GM18868 (cell line): Measurements from ENCODE around the gene TRIM71.
"Not testable (repeated sequence)": the region's sequence is repeated elsewhere in the genome, so short reads cannot be mapped to it uniquely, and the experiment has no call there.

ENCODE experiments used
- ATAC-seq: cut with Tn5 transposase; IDR thresholded peaks from one replicate; pipeline ENCODE4 v1.9.1; 2021; ENCODE audit warnings: mild to moderate bottlenecking, moderate library complexity; ENCODE audit not compliant: unreplicated experiment

The TRIM71 gene

DNA sequence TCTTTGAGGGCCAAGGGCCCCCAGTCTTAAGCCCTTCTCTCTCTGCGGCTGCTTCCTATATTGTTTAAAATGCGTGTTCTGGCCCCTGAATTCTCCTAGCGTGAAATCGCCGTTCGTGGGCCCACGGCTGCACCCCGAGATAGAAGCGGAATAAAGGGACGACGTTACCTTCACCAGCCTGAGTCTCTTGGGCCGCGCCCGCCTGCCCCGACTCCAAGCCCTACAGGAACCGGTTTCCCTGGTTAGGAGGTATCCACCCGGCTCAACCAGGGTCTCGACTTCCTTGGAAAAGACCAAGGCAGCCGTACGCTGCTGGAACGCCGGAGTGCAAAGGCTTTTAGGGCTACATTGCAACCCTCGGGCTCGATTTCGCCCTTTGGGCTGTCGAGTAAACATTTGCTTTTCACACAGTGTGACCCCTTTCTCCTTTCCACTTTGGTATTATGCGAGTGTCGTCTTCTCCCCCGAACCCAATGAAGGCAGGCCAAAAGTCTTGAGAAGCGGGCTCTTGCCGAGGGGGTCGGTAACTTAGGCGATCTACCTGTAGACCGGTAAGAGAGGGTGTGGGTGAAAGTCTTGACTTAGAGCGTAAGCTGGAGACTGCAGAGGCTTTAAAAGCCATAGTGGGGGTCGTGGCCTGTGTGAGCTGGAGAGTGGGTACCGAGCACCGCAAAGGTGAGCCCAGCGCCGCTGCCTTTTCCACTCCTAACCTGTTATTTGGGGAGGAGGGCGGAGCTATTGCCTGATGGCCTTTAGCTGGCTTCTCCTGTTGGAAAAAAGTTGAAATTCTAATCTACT is 2.0 kb downstream of the TRIM71 start:
- no peak for ATAC-seq

DNA sequence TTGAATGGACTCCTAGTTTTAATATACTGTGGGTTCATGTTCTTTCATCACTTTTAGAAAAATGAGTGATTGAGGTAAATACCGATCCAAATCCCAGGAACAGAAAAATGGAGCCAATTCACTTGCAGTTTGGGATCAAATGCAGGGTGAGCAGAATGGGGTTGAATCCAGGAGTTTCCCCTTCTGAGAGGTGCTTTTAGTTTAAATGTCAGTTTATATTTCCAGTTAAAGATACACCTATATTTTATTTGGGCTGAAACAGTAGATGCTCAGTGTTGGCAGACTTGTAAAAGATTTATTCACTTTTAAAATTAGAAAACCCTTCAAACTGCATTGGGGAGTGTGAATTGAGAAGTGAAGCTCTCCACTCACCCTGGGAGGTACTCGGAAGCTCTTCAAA is 2.6 kb downstream of the TRIM71 start:
- no peak for ATAC-seq

DNA sequence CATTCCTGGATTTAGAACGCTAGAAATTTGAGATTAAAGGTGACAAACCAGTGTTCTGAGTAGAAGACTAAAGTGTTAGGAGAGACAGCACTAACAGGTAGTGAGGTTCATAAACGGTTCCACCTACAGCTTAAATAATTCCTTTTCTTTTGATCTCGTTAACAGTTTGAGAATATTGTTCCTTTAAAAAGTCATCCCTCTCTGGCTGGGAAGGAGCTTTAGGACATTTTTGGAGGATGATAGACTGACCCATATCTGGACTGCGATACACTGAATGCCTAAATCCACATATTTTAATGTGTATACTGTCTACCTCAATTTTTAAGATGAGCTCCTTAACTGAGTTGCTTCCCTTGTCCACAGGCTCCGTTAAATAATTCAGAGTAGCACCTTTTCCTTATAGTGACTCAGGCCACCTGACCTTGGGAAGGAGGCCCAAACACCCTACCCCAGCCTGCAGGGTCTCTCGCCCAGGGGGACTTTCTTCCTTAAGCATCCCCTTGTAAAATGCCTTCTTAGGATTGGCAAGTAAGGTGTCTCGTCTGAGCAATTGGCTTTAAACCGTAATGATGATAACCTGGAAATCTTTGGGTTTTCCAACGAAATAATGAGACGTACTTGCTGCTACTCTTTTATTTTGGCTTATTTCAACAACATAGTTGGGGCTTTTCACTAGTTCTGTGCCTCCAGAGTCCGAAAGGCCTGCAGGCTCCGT is 3.3 kb downstream of the TRIM71 start:
- no peak for ATAC-seq

DNA sequence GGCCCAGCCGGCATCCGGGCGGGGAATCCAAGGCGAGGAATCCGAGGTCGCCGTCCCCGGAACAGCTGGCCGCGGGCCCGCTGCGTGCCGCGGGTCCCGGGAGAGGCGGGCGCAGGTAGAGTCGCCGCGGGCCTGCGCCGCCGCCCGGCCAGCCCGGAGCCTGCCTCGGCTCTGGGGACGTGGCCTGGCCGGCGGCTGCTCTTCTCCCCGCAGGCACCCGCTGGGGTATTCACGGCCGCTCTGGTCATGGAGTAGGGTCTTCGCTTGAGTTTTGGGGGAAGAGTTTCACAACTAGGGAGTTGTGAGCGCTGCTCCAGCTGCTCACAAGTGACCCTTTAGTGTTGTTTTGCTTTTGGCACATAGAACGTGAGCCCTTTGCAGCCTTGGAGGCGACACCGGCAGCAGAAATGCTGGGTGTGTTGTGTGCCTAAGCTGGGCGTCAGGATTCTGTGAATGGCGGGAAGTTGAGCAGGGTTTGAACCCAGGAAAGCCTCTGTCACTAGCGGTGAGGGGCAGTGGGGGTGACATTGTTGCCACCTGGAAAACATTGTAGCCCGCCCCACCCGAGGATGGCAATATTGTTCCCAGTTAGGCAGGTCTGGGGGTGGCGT is 4.0 kb downstream of the TRIM71 start:
- ATAC-seq = no peak

DNA sequence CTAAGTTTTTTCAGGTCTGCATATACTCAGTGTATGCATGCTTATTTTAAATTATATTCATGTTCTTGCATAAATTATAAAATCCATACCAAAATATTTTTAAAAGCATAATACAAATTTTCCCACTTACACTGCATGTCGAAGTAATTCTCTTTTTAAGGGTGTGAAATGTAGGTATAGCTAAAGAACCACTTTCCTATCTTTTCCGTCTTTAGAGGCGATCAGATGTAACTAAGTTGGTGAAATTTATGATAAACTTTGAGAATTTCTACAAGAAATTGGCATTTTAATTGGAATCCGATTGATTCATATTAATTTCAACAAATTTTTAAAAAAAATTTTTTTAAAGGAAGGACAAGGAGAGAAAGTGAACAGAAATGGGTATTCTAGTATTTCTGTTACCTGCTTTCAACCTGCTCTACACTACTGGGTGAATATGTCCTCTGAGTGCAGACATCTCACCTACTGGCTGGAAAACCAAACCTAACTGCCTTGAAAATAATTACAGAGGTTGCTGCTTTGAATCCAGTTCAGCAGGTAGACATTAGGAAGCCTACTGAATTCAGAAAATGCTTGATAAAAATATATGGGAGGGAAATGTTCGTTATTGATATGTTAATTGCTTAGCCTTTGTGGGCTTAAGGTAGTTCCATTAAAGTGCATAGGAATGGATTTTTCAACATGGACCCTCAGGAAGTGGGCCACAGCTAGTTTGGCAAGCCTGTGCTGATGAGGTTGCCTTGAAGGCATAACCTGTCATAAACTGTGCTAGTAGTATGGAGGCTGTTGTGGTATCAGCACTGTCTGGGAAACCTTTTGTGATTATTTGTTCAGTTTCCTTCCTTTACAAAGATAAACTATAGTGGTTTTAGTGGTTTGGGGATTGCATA is 5.1 kb downstream of the TRIM71 start:
- no peak for ATAC-seq

DNA sequence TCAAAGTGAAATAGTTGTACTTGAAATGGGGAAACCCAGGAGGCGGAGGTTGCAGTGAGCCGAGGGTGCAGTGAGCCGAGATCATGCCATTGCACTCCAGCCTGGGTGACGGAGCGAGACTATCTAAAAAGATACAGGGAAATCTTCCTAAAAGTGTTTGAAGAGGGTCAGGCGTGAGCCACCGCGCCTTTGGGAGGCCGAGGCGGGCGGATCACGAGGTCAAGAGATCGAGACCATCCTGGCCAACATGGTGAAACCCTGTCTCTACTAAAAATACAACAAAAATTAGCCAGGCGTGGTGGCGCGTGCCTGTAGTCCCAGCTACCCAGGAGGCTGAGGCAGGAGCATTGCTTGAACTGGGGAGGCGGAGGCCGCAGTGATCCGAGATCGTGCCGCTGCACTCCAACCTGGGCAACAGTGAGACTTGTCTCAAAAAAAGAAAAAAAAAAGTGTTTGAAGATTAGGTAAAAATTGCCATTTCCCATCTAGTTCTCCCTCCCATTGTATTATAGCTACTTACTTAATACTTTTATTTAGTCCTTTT is 5.9 kb downstream of the TRIM71 start:
- not testable (repeated sequence) for ATAC-seq

DNA sequence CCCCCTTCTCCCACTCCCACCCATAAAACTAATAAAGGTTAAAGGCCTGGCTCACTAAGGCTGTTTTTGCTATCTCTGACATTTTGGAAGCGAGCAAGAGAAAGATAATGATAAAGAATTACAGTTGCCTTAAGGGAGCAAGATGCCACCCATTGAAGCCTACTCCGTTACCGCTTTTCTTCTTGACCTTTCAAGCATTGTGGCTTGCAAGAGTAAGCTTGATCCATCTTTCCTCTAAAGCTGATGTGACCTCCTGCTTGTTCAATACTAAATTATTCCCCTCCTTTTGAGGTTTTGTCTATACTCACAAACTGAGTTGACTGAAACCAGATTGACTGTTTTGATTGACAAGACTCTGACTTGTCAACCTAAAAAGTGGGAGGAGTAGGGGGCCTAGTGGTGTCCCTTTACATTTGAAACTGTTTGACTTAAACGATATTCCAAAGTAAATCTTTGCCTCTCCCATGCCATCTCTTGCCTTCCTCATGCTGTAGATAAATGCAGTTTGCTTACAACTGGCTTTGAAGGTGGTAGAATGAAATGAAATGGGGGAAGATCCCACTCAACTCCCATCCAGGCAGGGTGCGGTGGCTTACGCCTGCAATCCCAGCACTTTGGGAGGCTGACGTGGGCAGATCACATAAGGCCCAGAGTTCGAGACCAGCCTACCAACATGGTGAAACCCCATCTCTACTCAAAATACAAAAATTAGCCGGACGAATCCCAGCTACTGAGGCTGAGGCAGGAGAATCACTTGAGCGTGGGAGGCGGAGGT is 8.0 kb downstream of the TRIM71 start:
- no peak for ATAC-seq

DNA sequence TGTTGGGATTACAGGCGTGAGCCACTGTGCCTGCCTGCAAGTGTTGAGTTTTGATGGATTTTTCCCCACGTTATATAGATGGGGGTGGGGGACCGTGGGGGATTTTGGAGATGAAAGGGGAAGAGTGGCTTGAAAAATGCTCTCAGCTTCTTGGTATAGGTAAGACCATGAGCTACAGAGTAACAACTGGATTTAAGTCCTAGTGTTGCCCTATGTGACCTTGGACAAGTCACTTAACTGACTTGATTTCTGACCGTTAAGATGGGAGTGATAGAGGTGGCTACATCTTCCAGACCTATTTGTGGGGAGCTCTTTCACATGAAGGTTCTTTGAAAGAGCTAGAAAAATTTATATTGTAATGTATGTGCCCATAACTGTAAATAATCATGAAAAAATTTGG is 13.3 kb downstream of the TRIM71 start:
- no peak for ATAC-seq

DNA sequence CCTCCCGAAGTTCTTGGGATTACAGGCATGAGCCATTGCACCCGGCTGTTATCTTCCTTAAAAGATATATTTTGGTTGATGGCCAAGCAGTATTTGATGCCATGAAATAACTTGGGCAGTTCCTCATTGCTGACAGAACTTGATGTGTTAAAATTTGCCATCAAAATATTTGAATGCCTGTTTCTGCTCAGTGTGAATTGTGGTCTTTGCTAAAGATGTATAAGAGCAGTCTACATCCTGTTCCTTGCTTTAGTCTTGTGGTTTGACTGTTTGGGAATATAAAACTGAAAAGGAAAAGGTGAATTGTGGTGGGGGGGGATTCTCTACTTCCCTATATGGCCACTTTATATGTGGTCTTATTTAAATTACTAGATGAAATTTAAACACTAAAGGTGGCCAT is 14.0 kb downstream of the TRIM71 start:
- no peak for ATAC-seq

DNA sequence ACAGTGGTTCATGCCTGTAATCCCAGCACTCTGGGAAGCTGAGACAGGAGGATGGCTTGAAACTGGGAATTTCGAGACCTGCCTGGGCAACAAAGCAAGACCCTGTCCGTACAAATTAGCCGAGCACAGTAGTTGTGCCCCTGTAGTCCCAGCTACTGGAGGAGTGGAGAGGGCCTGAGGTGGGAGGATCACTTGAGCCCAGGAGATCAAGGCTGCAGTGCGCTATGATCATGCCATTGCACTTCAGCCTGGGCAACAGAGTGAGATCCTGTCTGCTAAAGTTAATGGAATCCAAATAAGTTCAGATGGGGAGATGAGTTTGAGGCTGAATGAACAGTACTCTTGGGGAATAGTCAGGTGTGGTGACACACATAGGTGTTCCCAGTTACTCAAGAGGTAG is 14.4 kb downstream of the TRIM71 start:
- ATAC-seq = no peak

DNA sequence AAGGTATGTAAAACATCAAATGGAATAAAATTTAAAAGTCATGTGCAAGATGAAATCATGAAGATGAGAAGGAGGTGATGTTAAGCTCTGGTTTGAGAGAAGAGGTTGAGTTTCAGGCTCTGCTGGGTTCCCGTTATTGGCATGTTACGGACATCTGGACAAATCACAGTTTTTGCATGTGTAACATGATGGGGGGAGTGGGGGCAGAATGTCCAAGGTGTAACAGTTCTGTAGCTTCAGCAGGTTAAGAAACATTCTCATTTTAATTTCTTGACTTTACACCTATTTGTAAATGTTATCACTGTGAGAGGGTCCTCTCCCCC is 17.2 kb downstream of the TRIM71 start:
- no peak for ATAC-seq

DNA sequence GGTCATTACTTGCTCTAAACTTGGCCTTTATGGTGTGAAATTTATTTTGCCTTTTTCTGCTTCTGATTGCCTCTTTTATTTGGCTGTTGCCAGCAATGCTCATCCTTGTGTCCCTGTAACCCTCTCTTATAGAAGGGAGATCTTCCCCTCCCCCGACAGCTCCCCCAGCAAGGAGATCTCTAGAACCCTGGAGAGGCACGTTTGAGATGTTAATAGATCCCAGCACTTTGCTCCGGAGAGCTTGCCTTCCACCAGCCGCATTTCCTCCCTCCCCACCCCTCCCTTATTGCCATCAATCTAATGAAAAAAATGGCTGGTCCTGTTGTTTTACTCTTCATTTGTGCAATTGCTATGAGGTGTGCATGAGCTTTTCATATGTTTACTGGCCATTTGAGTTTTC is 18.2 kb downstream of the TRIM71 start:
- ATAC-seq = no peak

DNA sequence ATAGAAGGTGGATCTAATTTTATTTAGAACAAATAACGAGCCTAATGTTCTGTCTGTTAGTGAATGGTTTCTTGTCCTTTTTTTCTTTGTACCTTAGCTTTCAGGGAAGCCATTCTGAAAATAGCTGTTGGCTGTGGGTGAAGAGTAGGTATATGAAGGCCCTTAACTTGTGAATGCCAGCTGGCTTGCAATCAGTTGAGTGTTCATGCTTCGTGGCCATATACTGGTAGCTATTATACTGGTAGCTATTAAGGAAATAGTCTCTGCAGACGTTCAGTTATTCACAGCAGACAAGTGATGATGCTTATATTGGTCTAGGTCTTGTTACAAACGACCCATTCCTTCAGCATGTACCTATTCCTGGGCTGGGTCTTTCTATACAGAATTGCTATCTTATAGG is 18.8 kb downstream of the TRIM71 start:
- ATAC-seq = no peak

DNA sequence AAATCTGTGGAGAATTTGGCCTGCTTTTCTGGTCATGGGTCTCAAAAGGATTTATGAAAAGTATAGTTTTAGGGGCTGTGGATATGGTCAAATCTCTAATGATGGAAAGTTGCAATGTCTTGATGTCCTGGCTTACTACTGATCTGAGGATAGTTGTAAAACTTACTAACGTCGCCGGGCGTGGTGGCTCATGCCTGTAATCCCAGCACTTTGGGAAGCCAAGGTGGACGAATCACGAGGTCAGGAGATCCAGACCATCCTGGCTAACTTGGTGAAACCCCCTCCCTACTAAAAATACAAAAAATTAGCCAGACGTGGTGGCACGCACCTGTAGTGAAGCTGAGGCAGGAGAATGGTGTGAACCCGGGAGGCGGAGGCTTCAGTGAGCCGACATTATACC is 19.6 kb downstream of the TRIM71 start:
- ATAC-seq = no peak

DNA sequence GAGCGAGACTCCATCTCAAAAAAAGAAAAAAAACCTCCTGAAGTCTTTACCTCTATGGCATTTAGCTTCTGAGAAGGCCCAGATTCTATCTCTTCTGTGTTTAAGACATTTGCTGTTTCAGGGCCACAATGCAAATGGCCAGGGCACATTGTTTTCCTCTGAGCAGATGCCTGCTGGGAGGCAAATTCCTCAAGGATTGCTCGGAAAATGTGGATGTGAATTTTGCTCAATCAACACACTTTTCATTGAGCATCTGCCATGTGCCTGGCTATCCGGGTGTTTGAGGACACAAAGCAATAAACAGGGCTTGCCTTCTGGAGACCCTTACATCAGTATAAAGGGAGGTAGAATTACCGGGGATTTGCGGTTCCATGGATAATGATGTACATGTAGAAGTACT is 20.0 kb downstream of the TRIM71 start:
- no peak for ATAC-seq

DNA sequence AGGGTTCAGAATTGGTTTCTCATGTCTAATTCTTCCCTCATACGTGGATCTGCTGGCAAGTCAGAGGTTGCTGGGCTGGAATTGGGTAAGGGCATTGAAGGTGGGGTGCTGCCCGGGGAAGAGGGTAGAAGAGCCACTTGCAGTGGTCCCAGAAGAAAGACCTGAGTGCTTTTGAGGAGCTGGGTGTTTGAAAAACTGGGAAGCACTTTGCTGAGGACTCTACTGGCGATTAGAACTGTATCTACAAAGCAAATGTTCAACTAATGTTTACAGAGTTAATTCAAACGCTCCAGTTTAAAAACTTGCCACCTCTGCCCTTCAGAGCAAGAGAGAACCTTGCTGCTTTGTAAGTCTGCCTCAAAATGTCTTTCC is 21.9 kb downstream of the TRIM71 start:
- no peak for ATAC-seq

DNA sequence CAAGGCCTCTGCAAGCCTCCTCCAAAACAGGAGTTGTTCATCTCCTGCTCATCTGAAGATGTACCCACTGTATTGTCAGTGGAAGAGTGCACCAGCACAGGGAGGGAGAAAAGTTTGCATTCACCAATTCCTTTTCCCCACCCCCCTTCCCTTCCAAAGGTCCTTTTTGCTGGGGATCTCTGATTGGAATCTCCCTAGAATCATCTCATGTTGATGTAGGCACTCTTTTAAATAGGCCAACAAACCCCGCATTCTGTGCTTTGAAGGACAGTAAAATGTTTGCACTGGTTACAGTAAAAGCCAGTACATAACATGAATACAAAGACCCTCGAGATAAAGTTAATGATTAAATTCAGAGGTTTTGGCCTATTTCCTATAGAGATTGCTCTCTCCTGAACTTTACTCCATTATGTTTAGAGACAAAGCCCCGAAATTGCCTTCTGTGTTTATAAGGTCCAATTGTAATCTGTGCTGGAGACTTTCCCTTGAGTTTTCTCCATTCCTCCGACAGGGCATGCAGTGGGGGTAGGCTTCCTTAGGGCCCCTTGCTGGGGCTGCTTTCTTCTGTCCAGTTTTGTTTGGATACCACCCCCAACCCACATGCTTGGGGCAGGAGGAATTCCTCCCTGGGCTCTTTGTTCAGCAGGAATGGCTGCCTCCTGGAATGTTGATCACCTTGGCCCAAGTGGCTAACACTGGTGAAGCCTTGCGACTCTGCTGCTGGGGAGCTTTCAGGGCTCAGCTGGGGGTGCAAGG is 22.5 kb downstream of the TRIM71 start:
- no peak for ATAC-seq

DNA sequence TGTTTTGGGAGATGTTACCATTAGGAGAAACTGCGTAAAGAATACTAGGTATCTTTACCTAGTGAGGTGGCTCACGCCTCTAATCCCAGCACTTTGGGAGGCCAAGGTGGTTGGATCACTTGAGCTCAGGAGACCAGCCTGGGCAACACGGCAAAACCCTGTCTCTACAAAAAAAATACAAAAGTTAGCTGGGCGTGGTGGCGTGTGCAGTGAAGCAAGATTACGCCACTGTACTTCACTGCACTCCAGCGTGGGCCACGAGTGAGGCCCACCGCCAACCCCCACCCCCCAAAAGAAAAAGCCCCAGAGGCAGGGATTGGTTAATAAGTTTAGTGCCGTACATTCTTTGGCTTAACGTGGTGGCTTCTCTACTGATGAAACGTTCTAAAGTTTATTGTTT is 23.5 kb downstream of the TRIM71 start:
- no peak for ATAC-seq

DNA sequence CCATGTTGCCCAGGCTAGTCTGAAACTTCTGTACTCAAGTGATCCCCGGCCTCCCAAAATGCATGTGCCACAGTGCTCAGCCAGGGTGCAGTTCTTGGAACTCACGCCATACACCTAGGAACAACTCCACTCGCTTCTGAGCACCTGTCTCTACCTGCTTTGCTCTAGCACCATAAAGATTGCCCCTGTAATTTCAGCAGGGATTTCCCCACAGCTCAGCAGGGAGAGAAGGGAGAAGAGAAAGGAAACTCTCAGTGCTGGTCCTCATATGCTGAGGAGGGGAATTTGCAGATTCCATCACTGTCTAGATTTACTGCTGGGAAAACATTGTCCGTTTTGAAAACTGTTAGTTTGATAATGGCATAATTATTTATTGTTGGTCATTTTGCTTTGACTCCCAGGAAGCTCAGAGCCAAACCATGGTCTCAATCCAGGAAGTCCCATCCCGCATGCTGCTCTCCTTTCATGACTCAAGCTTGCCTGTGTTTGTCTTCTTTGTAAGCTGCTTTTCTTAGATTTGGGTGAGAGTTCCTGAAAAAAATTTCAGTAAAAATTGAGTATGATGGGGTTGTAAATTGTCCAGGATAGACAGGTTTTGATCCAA is 24.2 kb downstream of the TRIM71 start:
- no peak for ATAC-seq
